ENCODE data around the gene RPS14.

RPS14 gene

GRCh38 chr5:150398722-150399523 lies 50.6 kb downstream of the RPS14 start:
- no peak for DNase-seq (ENCODE audit: low spot score)

DNA sequence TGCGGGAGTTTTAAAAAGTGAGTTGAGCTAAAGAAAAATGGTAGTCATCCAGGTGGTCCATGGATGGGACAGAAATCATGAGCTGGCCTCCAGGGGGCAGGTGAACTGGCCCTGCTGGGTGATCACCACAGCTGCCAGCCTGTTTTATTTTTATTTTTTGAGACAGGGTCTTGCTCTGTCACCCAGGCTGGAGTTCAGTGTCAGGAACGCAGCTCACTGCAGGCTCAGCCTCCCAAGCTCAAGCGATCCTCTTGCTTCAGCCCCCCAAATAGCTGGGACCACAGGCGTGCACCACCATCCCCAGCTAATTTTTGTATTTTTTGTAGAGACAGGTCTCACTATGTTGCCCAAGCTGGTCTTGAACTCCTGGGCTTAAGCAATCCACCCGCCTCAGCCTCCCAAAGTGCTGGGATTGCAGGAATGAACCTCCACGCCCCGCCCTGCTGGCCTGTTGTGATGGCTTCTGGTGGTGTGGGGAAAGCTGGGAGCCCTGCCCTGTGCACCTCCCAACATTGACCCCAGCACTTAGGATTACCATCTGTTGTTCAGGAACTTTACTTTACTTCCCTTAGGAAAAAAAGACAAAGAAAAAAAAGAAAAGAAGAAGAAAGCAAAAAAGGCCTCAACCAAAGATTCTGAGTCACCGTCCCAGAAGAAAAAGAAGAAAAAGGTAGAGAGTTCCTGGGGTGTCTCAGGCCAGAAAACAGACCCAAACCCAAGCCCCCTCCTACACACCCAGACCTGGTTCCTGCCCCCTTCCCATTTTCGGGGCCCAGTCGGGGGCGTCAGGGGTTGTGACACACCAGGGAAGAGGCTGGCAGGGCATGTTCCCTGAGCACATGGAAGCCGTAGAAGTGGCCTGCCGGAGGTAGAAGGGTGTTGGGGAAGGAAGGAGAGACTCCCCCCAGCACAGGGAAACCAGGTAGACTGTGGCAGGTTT lies 51.5 kb downstream of the RPS14 start:
- no peak for DNase-seq (ENCODE audit: low spot score)

- DNase-seq (ENCODE audit: low spot score): no peak
These were observed 52.3 kb downstream of the RPS14 start for GRCh38 chr5:150397146-150397781.

GRCh38 chr5:150396267-150396666 lies 53.3 kb downstream of the RPS14 start:
- DNase-seq (ENCODE audit: low spot score): no peak

GRCh38 chr5:150395688-150395975 lies 53.9 kb downstream of the RPS14 start:
- DNase-seq (ENCODE audit: low spot score): no peak

DNA sequence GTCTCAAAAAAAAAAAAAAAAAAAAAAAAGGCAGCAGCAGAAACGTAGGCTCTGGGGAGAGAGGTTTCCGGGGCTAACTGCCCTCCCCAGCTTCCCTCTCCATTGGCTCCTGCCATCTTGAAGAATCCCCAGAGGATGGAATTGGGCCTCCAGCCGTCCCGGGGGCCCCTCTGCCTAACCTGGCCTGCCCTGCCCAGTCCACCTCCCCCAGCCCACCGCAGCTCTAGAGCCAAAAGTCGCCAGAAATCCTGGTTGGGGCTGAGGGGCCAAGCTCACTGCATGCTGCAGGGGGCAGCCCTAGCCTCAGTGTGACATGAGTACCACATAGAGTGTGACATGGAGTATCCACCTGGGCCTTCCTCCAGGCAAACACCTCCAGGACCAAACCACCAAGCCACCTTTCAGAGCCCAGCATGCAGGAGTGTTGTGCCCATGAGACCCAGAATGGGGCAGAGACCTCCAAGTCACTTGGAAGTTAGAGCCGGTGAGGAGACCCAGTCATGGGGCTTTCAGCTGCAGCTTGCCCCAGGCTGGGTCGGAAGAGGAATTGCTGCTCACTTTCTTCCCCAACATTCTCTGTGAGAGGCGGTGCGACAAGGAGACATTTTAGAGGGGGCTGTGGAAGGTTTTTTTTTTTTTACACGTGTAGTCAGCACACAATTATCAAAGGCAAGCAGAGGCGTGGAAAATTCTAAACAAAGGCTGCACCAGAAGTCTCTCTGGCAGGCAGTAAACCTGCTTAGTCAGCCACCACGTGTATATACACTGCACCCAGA lies 54.4 kb downstream of the RPS14 start:
- DNase-seq (ENCODE audit: low spot score): no peak

DNA sequence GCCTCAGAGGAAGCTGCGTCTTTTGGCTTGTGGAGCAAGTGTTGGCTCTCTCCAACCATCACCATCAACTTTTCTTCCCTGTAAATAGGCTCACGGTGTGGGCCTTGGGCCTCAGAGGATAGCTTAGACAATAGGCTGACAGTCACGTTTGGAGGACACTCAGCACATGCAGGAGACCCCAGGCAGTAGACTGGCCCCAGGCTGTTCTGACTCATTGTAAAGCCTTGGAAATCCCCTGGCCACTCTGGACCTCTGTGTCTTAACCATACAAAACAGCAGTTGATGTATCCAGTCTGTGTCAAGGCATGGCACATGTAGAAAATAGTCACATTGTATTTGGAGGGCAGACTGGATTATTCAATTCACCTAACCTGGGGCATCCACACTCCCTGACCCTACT lies 55.4 kb downstream of the RPS14 start:
- no peak for DNase-seq (ENCODE audit: low spot score)

GRCh38 chr5:150393096-150393645 lies 56.4 kb downstream of the RPS14 start:
- peak; percentile 39 for DNase-seq (ENCODE audit: low spot score)

- no peak for DNase-seq (ENCODE audit: low spot score)
These were observed 56.9 kb downstream of the RPS14 start for GRCh38 chr5:150392680-150393079.
